Keratinocyte (primary cell): ENCODE measurements around the gene KCNH1. TPM values are rescaled to one million over a fixed set of nuclear protein-coding genes. Genes with fewer than 3 reads are reported as not detected.
A peak's percentile ranks its signal among the peaks of the same experiment; 100 is the strongest.

Source experiments
- DNase-seq: peaks from one replicate; pipeline ENCODE4 v3.0.0-alpha.2; 2011; ENCODE audit warnings: low read depth, missing footprints, low spot score
- FAIRE-seq: peaks from 2 replicates; lab custom pipeline; 2011; peaks lifted over from hg19 to GRCh38; lab: Jason Lieb, UNC
- H2AFZ ChIP-seq: 2 replicates; pipeline ENCODE4 v1.6.0; 2012; ENCODE audit warnings: low read length, control low read depth, inconsistent platforms; ENCODE audit not compliant: control insufficient read depth
- H3K27ac ChIP-seq: 2 replicates; pipeline ENCODE4 v1.5.1; 2011; ENCODE audit warnings: low read length; ENCODE audit not compliant: control insufficient read depth, insufficient read depth
- H3K27me3 ChIP-seq: 3 replicates; pipeline ENCODE4 v1.6.0; 2011; ENCODE audit warnings: low read length; ENCODE audit not compliant: control insufficient read depth, insufficient read depth; ENCODE audit errors: extremely low read depth
- H3K36me3 ChIP-seq, 2 experiments: 2 replicates in 1 of 2; 3 replicates in 1 of 2; pipeline ENCODE4 v1.5.1; 2011; ENCODE audit warnings: low read length in 2 of 2, mild to moderate bottlenecking in 1 of 2; ENCODE audit not compliant: control insufficient read depth in 2 of 2, insufficient read depth in 2 of 2; ENCODE audit errors: extremely low read depth in 1 of 2
- H3K4me1 ChIP-seq: 3 replicates; pipeline ENCODE4 v1.5.1; 2011; ENCODE audit warnings: low read length; ENCODE audit not compliant: control insufficient read depth, insufficient read depth; ENCODE audit errors: extremely low read depth
- H3K4me2 ChIP-seq: 3 replicates; pipeline ENCODE4 v1.6.0; 2011; ENCODE audit warnings: low read depth, low read length; ENCODE audit not compliant: control insufficient read depth, insufficient read depth; ENCODE audit errors: extremely low read depth
- H3K4me3 ChIP-seq, 3 experiments: fragments of 200-600 bp in 1 of 3; sonication (generic) in 1 of 3; 2 replicates in 2 of 3; 3 replicates in 1 of 3; pipeline ENCODE4 v1.5.1; 2011 to 2016; ENCODE audit warnings: low read length in 3 of 3, mild to moderate bottlenecking in 3 of 3, control low read depth in 2 of 3, inconsistent platforms in 1 of 3, low read depth in 1 of 3, mixed read lengths in 1 of 3, mixed run types in 1 of 3, moderate library complexity in 1 of 3; ENCODE audit not compliant: control insufficient read depth in 2 of 3, insufficient read depth in 2 of 3; ENCODE audit errors: extremely low read depth in 1 of 3
- H3K79me2 ChIP-seq: 2 replicates; pipeline ENCODE4 v1.6.0; 2012; ENCODE audit warnings: low read length; ENCODE audit not compliant: control insufficient read depth, insufficient read depth
- H3K9ac ChIP-seq: 3 replicates; pipeline ENCODE4 v1.6.0; 2011; ENCODE audit warnings: low read length; ENCODE audit not compliant: control insufficient read depth, insufficient read depth; ENCODE audit errors: extremely low read depth
- H3K9me1 ChIP-seq: 3 replicates; pipeline ENCODE4 v1.6.0; 2011; ENCODE audit warnings: low read length; ENCODE audit not compliant: control insufficient read depth, insufficient read depth; ENCODE audit errors: extremely low read depth
- H3K9me3 ChIP-seq: 2 replicates; pipeline ENCODE4 v1.5.1; 2012; ENCODE audit warnings: low read depth, low read length; ENCODE audit not compliant: control insufficient read depth
- H4K20me1 ChIP-seq: 3 replicates; pipeline ENCODE4 v1.6.0; 2011; ENCODE audit warnings: low read length; ENCODE audit not compliant: control insufficient read depth, insufficient read depth; ENCODE audit errors: extremely low read depth
- EZH2 ChIP-seq: IDR thresholded peaks from one replicate; pipeline ENCODE4 v1.6.1; 2012; ENCODE audit warnings: inconsistent platforms, mild to moderate bottlenecking, low read length, moderate library complexity
- dilution Hi-C: fragments of 300-500 bp; cut with MboI; formaldehyde crosslinking; loops from one replicate; pipeline ENCODE4 v1.7.0; 2020; ENCODE audit warnings: low sequenced_read_pairs; ENCODE audit not compliant: extremely low pct_ligation_motif_present
- polyA plus RNA-seq, 5 experiments: library from polyadenylated mRNA; depleted of rRNA in 3 of 5; stranded (reverse) in 3 of 5; stranded (forward) in 1 of 5; unstranded in 1 of 5; fragments of >200 nt; gene quantifications; 1 replicate in 1 of 5; 2 replicates in 3 of 5; 3 replicates in 1 of 5; pipeline versions ENCODE4 v1.2.1 to v1.2.3, GENCODE V29; 2011 to 2012; ENCODE audit warnings: missing spikeins in 2 of 5, low read depth in 1 of 5, low replicate concordance in 1 of 5
- TF ChIP-seq, protein P1 (sequence below), 3 experiments: IDR thresholded peaks in 1 of 3; conservative IDR thresholded peaks in 1 of 3; optimal IDR thresholded peaks in 1 of 3; 2 replicates in 2 of 3; 3 replicates in 1 of 3; pipeline versions ENCODE3 to v1.5.1; 2011; ENCODE audit warnings: low read length in 3 of 3, mild to moderate bottlenecking in 3 of 3, moderate library complexity in 2 of 3, control low read depth in 1 of 3, inconsistent platforms in 1 of 3; ENCODE audit not compliant: insufficient read depth in 2 of 3; ENCODE audit errors: extremely low read depth in 1 of 3

The KCNH1 gene
- polyA plus RNA-seq, 1 donor (not counting 4 experiments of a cell fraction or from before 2014, with no cell fraction given), result not detected

GRCh38 chr1:211037095-211037494 lies 96.9 kb downstream of the KCNH1 start:
- Histone ChIP-seq H3K9me3 (no peaks in the 10 kb centered on the region), H3K36me3 (no peaks in the 10 kb centered on the region), H3K4me1 (no peaks in the 10 kb centered on the region), H3K4me2 (no peak overlapping the region), H3K79me2 (no peaks in the 10 kb centered on the region), H3K9ac (no peak overlapping the region), H2AFZ (no peak overlapping the region), H3K9me1 (no peaks in the 10 kb centered on the region), H3K4me3 (no peak overlapping the region), H3K27me3 (no peaks in the 10 kb centered on the region), H4K20me1 (no peaks in the 10 kb centered on the region), H3K27ac (no peak overlapping the region)
- DNase-seq (peak; percentile 13), FAIRE-seq (peak; percentile 69)
- dilution Hi-C loops, result no loop called here
- TF ChIP-seq, protein P1, sequence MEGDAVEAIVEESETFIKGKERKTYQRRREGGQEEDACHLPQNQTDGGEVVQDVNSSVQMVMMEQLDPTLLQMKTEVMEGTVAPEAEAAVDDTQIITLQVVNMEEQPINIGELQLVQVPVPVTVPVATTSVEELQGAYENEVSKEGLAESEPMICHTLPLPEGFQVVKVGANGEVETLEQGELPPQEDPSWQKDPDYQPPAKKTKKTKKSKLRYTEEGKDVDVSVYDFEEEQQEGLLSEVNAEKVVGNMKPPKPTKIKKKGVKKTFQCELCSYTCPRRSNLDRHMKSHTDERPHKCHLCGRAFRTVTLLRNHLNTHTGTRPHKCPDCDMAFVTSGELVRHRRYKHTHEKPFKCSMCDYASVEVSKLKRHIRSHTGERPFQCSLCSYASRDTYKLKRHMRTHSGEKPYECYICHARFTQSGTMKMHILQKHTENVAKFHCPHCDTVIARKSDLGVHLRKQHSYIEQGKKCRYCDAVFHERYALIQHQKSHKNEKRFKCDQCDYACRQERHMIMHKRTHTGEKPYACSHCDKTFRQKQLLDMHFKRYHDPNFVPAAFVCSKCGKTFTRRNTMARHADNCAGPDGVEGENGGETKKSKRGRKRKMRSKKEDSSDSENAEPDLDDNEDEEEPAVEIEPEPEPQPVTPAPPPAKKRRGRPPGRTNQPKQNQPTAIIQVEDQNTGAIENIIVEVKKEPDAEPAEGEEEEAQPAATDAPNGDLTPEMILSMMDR (optimal IDR thresholded peaks at IDR 0.05 in 1 of 3, IDR thresholded peaks at IDR 0.05 in 1 of 3, conservative IDR thresholded peaks at IDR 0.05 in 1 of 3; ENCODE audit: extremely low read depth in 1 of 3, insufficient read depth in 2 of 3, low read length in 3 of 3), result no peak
- TF ChIP-seq EZH2, result no peak

DNA sequence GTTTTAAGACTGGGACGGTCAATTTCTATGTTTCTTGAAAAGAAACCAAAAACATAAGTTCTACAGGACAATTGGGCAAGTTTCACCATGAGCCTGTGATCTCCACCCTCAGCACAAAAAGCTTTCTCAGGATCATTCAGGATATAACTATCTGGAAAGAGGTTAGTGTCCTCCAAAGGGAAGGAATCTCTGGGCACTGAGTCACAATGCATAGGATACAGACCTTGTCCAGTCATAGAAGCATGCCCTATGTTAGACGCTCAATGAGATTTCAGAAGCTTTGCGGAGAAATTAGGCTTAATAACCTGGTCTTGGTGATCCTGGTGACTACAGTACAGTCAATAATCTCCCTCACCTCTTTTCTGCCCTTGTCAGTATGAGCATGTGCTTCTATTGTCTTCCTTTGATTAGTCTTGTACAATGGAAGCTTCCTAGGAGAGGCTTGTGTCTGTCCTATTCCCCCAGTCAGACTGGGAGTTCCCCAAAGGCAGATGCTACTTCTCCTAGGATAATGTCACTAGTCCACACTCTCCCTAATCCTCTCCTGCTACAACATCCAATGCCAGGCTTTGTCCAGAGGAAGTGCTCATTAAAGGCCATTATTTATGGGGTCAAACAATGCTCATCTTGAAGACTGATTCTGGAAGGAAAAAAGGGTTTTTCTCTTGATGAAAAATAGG lies 97.4 kb downstream of the KCNH1 start:
- H3K27me3 ChIP-seq, result no peaks in the 10 kb centered on the region
- no peaks in the 10 kb centered on the region for H3K4me1 ChIP-seq
- DNase-seq (no peak), FAIRE-seq (no peak)
- no peaks in the 10 kb centered on the region for H3K9me3 ChIP-seq
- no peaks in the 10 kb centered on the region for H3K36me3 ChIP-seq
- H4K20me1 ChIP-seq, result no peaks in the 10 kb centered on the region
- H3K79me2 ChIP-seq, result no peaks in the 10 kb centered on the region
- H3K4me2 ChIP-seq, result no peak overlapping the region
- no peaks in the 10 kb centered on the region for H3K9me1 ChIP-seq
- H2AFZ ChIP-seq, result no peak overlapping the region
- TF ChIP-seq, protein P1 (optimal IDR thresholded peaks at IDR 0.05 in 1 of 3, IDR thresholded peaks at IDR 0.05 in 1 of 3, conservative IDR thresholded peaks at IDR 0.05 in 1 of 3; ENCODE audit: extremely low read depth in 1 of 3, insufficient read depth in 2 of 3, low read length in 3 of 3), result no peak
- H3K4me3 ChIP-seq, result no peak overlapping the region
- no peak overlapping the region for H3K9ac ChIP-seq
- H3K27ac ChIP-seq, result no peak overlapping the region
- dilution Hi-C loops, result no loop called here
